Measurements from ENCODE around the gene RSPH1.

The RSPH1 gene

DNA sequence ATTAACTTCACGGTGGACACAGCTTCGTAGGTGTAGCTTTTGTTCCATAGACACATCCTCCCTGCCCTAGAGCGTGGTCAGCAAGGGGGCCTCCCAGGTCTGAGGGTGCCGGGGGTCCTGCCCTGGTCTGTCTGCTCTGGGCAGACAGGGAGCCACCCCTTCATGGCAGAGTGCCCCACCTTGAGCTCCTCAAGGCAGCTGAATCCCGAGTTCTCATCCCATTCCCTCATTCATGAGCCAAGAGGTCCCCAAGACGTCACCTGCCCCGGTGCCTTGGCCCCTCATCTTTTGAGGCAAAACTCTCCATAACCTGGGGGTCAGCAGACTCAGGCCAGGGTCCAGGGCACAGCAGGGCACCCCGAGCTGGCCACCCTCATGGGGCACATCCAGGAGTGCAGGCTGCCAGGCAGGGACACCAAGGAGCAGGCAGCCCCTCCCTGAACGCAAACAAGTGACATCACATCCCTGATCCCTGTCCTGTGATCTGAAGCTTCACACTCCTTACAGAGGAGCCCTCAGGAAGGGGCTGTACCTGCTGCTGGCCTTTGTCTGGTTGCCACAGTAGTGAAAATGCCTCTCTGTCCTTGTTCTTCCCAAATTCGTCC is 69.0 kb downstream of the RSPH1 start:
- DNase-seq (ENCODE audit: low read depth): no peak

DNA sequence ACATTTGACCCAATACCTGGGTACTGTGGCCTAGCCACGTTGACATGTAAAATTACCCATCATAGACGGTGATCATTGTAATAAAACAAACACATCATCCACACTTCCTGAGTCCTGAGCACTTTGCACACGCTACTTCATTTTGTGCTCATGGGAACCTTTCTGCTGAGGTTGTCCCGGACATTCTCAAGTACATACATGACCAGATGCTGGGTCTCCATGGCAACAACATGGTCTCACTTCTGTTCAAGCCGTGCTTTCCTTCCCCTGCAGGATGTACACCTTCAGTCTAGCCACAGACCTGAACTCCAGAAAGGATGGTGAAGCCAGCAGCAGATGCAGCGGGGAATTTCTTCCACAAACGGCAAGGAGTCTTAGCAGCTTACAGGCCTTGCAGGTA is 69.6 kb downstream of the RSPH1 start:
- DNase-seq (ENCODE audit: low read depth): no peak

DNA sequence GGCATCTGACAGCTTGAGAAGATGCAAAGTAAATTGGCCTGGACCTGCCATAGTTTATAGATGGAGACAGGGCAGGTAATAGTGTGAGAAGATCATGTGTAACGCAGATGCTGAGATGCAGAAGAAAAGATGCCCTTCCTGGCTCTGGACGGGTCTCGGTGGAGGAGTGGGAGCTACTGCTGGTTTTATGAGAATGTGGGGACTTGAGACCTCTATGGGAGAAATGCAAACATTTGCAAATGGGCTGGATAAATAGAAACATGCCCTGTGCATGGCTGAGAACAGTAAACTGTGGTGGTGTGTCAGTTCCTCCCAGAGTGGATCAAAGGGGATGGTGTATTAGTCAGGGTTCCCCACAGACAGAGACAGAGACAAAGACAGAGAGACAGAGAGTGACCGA is 70.4 kb downstream of the RSPH1 start:
- no peak for DNase-seq (ENCODE audit: low read depth)

DNA sequence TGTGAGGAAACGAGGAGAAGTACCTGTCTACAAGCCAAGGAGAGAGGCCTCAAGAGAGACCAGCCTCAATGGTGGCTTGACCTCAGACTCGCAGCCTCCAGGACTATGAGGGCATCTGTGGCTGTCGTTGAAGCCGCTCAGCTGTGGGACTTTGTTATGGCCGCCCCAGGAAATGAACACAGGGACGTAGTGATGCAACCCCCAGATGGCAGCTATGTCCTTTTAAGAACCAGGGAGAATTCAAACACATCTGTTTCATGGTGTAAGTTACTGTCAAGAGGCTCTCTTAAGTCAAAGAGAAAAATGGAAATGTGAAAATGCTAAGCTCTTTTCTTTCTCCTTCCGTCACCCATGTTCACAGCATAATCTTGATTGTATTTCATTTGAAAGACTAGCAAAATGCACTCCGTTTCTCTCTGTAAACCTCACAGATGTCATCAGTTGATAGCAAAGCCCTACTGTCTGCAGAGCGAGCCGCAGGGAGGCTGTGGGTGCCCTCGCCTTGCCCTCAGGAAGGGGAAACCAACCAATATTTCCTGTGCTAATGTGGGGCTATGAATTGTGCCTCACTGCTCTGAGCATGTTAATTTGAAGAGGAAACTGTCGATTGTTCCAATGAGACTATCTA is 71.0 kb downstream of the RSPH1 start:
- no peak for DNase-seq (ENCODE audit: low read depth)

DNA sequence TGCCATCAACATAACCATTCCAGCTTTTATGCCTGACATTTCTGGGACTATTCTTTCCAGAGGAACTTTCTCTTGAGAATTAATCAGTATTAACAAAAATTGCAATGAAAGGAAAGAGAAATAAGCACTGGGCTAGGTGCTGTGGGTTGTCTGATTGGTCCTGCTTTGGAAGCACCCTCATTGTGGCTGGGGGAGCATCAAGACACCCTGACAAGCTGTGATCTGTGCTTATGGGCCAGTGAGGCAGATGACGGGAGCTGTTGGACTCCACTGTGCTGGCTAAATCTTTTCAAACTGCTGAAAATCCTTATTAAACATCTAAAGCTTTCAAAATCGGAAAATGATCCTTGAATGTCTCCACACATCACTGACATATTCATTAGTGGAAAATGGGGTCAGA is 72.3 kb downstream of the RSPH1 start:
- no peak for DNase-seq (ENCODE audit: low read depth)

DNA sequence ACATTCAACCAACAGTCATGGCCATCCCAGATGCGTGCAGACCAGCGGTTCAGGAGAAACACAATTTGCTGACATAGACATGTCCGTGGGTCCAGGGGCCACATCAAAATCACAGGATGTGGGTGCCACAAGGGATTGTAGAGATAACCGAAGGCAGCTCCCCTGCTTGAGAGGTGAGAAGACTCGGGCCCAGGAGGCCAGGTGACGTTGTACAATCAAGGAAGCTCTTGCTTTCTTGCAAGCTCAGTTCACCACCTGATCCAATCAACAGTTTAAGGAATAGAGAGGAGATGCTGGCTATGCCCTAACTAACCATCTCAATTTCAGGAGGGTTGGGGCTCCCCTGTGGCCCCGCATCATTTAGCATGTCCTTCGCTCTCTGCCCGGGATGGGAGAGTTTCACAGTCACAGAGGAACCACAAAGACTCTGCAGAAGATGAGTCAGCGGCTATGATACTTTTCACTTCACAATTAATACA is 72.8 kb downstream of the RSPH1 start:
- DNase-seq (ENCODE audit: low read depth): no peak

All from HS-5 (cell line).